B cell (primary cell): ENCODE data around the gene NCBP2. TPM values are rescaled to one million over a fixed set of nuclear protein-coding genes. Genes with fewer than 3 reads are reported as not detected.

Source experiments
- ATAC-seq: fragments of 200-7000 bp; cut with Tn5 transposase; one replicate; pipeline ENCODE4 v1.10.0; 2021; ENCODE audit warnings: low read depth, mild to moderate bottlenecking, moderate number of reproducible peaks, moderate library complexity
- CTCF ChIA-PET: fragments of 350-600 bp; sonication (Branson Sonifier 250); formaldehyde crosslinking; loops from one replicate; lab custom pipeline; 2021; ENCODE audit warnings: antibody characterized with exemption, inconsistent platforms; lab: Charles Lee
- POLR2A ChIA-PET: fragments of 350-600 bp; sonication (Branson Sonifier 250); formaldehyde crosslinking; loops from one replicate; lab custom pipeline; 2021; ENCODE audit warnings: antibody characterized with exemption; lab: Charles Lee
- DNase-seq: peaks from one replicate; pipeline ENCODE4 v3.0.0; 2013
- H2AFZ ChIP-seq: 2 replicates; pipeline ENCODE4 v1.6.1; 2012; ENCODE audit warnings: mild to moderate bottlenecking, low read depth, low read length; ENCODE audit not compliant: insufficient read depth, poor library complexity, severe bottlenecking
- H3K27ac ChIP-seq, 2 donors: 1 replicate in 1 of 2; 2 replicates in 1 of 2; pipeline ENCODE4 v1.5.1; 2012 to 2013; ENCODE audit warnings: low read length in 2 of 2, mild to moderate bottlenecking in 2 of 2, moderate library complexity in 1 of 2
- H3K27me3 ChIP-seq, 4 experiments: fragments of 200-600 bp in 1 of 4; sonication (generic) in 1 of 4; replicated peaks in 1 of 4; 1 replicate in 2 of 4; 2 replicates in 2 of 4; pipeline versions ENCODE4 v1.6.1 to v1.7.0; 2013 to 2016; ENCODE audit warnings: low read length in 3 of 4, mild to moderate bottlenecking in 2 of 4, mixed read lengths in 1 of 4, moderate library complexity in 1 of 4; ENCODE audit not compliant: insufficient read depth in 4 of 4, control insufficient read depth in 3 of 4; ENCODE audit errors: control extremely low read depth in 1 of 4
- H3K36me3 ChIP-seq, 2 experiments: replicated peaks in 1 of 2; 1 replicate in 1 of 2; 2 replicates in 1 of 2; pipeline versions ENCODE4 v1.6.1 to v1.7.1; 2013; ENCODE audit warnings: low read length in 1 of 2; ENCODE audit not compliant: insufficient read depth in 2 of 2, control insufficient read depth in 1 of 2; ENCODE audit errors: control extremely low read depth in 1 of 2, extremely low read depth in 1 of 2
- H3K4me1 ChIP-seq, 2 donors: fragments of 200-600 bp in 1 of 2; sonication (generic) in 1 of 2; 1 replicate in 1 of 2; 2 replicates in 1 of 2; pipeline versions ENCODE4 v1.5.1 to v1.6.1; 2013 to 2017; ENCODE audit warnings: low read length in 2 of 2; ENCODE audit not compliant: control insufficient read depth in 2 of 2, insufficient read depth in 2 of 2
- H3K4me2 ChIP-seq: replicated peaks from 2 replicates; pipeline ENCODE3; 2012; ENCODE audit warnings: mild to moderate bottlenecking, low read depth, low read length; ENCODE audit not compliant: poor library complexity, severe bottlenecking
- H3K4me3 ChIP-seq, 5 experiments: fragments of 200-600 bp in 1 of 5; sonication (generic) in 1 of 5; 1 replicate in 3 of 5; 2 replicates in 2 of 5; pipeline versions ENCODE4 v1.5.1 to v1.7.0; 2011 to 2016; ENCODE audit warnings: low read length in 4 of 5, mild to moderate bottlenecking in 4 of 5, low read depth in 2 of 5, control low read depth in 1 of 5, moderate library complexity in 1 of 5; ENCODE audit not compliant: insufficient read depth in 1 of 5; ENCODE audit errors: control extremely low read depth in 1 of 5, extremely low read depth in 1 of 5
- H3K79me2 ChIP-seq: fragments of 200-600 bp; sonication (generic); one replicate; pipeline ENCODE4 v1.6.0; 2016; ENCODE audit warnings: low read length; ENCODE audit not compliant: control insufficient read depth, insufficient read depth
- H3K9ac ChIP-seq: fragments of 200-600 bp; sonication (generic); 2 replicates; pipeline ENCODE4 v1.6.1; 2017; ENCODE audit warnings: mild to moderate bottlenecking, low read length, moderate library complexity
- H3K9me3 ChIP-seq, 3 donors: one replicate each; pipeline versions ENCODE4 v1.6.1 to v1.7.1; 2013; ENCODE audit warnings: low read length in 2 of 3; ENCODE audit not compliant: control insufficient read depth in 2 of 3, insufficient read depth in 1 of 3; ENCODE audit errors: control extremely low read depth in 1 of 3
- H4K20me1 ChIP-seq: 2 replicates; pipeline ENCODE4 v1.6.0; 2012; ENCODE audit warnings: mild to moderate bottlenecking, low read length; ENCODE audit not compliant: insufficient read depth, control insufficient read depth, poor library complexity, severe bottlenecking
- H3K27ac Mint-ChIP-seq: one replicate; pipeline ENCODE4 v1.8.0; 2021; ENCODE audit warnings: mixed read lengths
- H3K27me3 Mint-ChIP-seq: one replicate; pipeline ENCODE4 v1.8.0; 2021; ENCODE audit warnings: mixed read lengths
- H3K4me1 Mint-ChIP-seq: one replicate; pipeline ENCODE4 v1.8.0; 2021; ENCODE audit warnings: mixed read lengths
- H3K4me3 Mint-ChIP-seq: one replicate; pipeline ENCODE4 v1.8.0; 2021; ENCODE audit warnings: mixed read lengths
- H3K9me3 Mint-ChIP-seq: one replicate; pipeline ENCODE4 v1.8.0; 2022; ENCODE audit warnings: mixed read lengths; ENCODE audit not compliant: insufficient read depth
- EZH2 ChIP-seq: IDR thresholded peaks from 2 replicates; pipeline ENCODE4 v1.6.1; 2012; ENCODE audit warnings: borderline replicate concordance, low read depth, mild to moderate bottlenecking, moderate library complexity, low read length; ENCODE audit not compliant: insufficient read depth, poor library complexity, severe bottlenecking
- WGBS: methylation state at CpG from one replicate; pipeline ENCODE4 v1.1.5; 2013; ENCODE audit warnings: missing lambda C conversion rate; ENCODE audit not compliant: insufficient coverage; 5-methylcytosine and 5-hydroxymethylcytosine counted together
- intact Hi-C: fragments of 100-400 bp; cut with micrococcal nuclease; formaldehyde crosslinking; loops from one replicate; pipeline ENCODE4 v1.10.0; 2022
- polyA minus RNA-seq: library from RNA; depleted of rRNA, polyadenylated mRNA; stranded (reverse); fragments of >200 nt; gene quantifications from 2 replicates; pipeline ENCODE4 v1.2.3, GENCODE V29; 2012
- polyA plus RNA-seq: library from polyadenylated mRNA; depleted of rRNA; stranded (reverse); fragments of >200 nt; gene quantifications from 2 replicates; pipeline ENCODE4 v1.2.3, GENCODE V29; 2012
- total RNA-seq, 2 donors: library from RNA; stranded (reverse); fragments of 120-200 nt in 1 of 2; gene quantifications; 1 replicate in 1 of 2; 2 replicates in 1 of 2; pipeline versions ENCODE4 v1.2.3 to v1.2.4, GENCODE V29; 2013 to 2022
- TF ChIP-seq, protein P1 (sequence below): fragments of 200-600 bp; IDR thresholded peaks from one replicate; pipeline ENCODE4 v1.8.0; 2022; ENCODE audit warnings: antibody characterized with exemption, mild to moderate bottlenecking

The NCBP2 gene
- total RNA-seq (93.4 and 95.0 TPM in 2 replicates), polyA plus RNA-seq (25.5 and 46.4 TPM in 2 replicates), polyA minus RNA-seq (17.6 and 20.4 TPM in 2 replicates)
- total RNA-seq (2013) = 54.2 TPM

- H2AFZ ChIP-seq = peak within 1 kb of the TSS; percentile 91
- TF ChIP-seq EZH2 = no peak
- TF ChIP-seq, protein P1, sequence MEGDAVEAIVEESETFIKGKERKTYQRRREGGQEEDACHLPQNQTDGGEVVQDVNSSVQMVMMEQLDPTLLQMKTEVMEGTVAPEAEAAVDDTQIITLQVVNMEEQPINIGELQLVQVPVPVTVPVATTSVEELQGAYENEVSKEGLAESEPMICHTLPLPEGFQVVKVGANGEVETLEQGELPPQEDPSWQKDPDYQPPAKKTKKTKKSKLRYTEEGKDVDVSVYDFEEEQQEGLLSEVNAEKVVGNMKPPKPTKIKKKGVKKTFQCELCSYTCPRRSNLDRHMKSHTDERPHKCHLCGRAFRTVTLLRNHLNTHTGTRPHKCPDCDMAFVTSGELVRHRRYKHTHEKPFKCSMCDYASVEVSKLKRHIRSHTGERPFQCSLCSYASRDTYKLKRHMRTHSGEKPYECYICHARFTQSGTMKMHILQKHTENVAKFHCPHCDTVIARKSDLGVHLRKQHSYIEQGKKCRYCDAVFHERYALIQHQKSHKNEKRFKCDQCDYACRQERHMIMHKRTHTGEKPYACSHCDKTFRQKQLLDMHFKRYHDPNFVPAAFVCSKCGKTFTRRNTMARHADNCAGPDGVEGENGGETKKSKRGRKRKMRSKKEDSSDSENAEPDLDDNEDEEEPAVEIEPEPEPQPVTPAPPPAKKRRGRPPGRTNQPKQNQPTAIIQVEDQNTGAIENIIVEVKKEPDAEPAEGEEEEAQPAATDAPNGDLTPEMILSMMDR = peak; percentile 77
- H3K4me3 ChIP-seq = peak within 1 kb of the TSS; percentile 83 to 99 (median 92)
- CTCF ChIA-PET = interaction anchor here (0.7 to 5.2 kb wide), 11 partner anchors 10 to 333 kb away, joined by 3 to 20 read pairs (median 6); partner anchors contain the start of genes NRROS, PAK2 and SENP5
- H4K20me1 ChIP-seq = peaks cover 18% of the 10 kb centered on the region
- peaks cover 50% of the 10 kb centered on the region for H3K4me1 Mint-ChIP-seq
- peak; percentile 91 for ATAC-seq
- H3K4me3 Mint-ChIP-seq = peak within 1 kb of the TSS; percentile 98
- H3K9me3 Mint-ChIP-seq = no peaks in the 10 kb centered on the region
- H3K4me1 ChIP-seq = peaks cover 29 to 35% of the 10 kb centered on the region in 2 donors
- H3K27me3 ChIP-seq = no peaks in the 10 kb centered on the region
- POLR2A ChIA-PET = interaction anchor here (0.5 to 2.8 kb wide), 9 partner anchors 9 to 374 kb away, joined by 3 to 18 read pairs (median 5); partner anchors contain the start of genes FBXO45, PAK2, SENP5 and WDR53
- H3K36me3 ChIP-seq = peaks cover 0 to 25% of the 10 kb centered on the region in 2 experiments
- H3K27ac Mint-ChIP-seq = peak within 1 kb of the TSS; percentile 99
- under 1% methylated on average over 77 of the region's 77 CpGs for WGBS
- no peaks in the 10 kb centered on the region for H3K9me3 ChIP-seq
- peak within 1 kb of the TSS; percentile 92 to 97 for H3K27ac ChIP-seq
- H3K27me3 Mint-ChIP-seq = no peaks in the 10 kb centered on the region
- intact Hi-C loops = loop anchor here (1.0 to 2.0 kb wide), 7 partner anchors 10 to 439 kb away; partner anchors contain the start of genes FBXO45, PAK2, PIGZ and RNF168
- peaks cover 54% of the 10 kb centered on the region for H3K79me2 ChIP-seq
- peak within 1 kb of the TSS; percentile 93 for H3K4me2 ChIP-seq
- DNase-seq = peak; percentile 99
- peak within 1 kb of the TSS; percentile 95 for H3K9ac ChIP-seq
Observed at GRCh38 chr3:196942226-196942914, at the start of gene NCBP2. TSS of gene NCBP2 (minus strand) at chr3:196942528. CDS start at chr3:196942503, 25 bp downstream.
